Activated T-helper 9 cell treated with anti-CD3 and anti-CD28 coated beads, Interleukin-2, amount 50 U/mL, for 16 hours (primary cell): Measurements from ENCODE around the gene TREH.
"Not testable (repeated sequence)": the region's sequence is repeated elsewhere in the genome, so short reads cannot be mapped to it uniquely, and the experiment has no call there.

Source experiments
- DNase-seq: peaks from one replicate; pipeline ENCODE4 v3.0.0-alpha.2; 2020; ENCODE audit warnings: low read depth

The TREH gene

DNA sequence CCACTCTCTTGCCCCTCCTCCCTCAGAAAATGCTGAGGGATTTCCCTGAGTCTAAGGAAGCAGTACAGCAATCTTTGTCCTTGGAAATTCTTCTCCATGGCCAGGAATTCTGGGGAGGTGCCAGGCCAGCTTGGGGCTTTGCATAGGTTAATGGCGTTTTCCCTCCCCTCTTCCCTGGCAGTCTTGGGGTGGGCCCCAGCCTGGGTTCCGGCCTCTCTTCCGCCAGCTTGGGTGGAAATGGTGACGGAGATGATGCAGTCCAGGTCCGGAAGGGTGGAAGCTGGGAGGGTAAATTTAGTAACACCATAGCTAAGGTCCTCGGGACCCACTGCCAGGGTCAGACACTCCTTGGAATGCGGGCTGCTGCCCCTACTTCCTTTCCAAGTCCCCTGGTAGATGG is 67.1 kb downstream of the TREH start:
- DNase-seq: no peak

GRCh38 chr11:118611433-118611795 is 68.0 kb downstream of the TREH start:
- DNase-seq: not testable (repeated sequence)

DNA sequence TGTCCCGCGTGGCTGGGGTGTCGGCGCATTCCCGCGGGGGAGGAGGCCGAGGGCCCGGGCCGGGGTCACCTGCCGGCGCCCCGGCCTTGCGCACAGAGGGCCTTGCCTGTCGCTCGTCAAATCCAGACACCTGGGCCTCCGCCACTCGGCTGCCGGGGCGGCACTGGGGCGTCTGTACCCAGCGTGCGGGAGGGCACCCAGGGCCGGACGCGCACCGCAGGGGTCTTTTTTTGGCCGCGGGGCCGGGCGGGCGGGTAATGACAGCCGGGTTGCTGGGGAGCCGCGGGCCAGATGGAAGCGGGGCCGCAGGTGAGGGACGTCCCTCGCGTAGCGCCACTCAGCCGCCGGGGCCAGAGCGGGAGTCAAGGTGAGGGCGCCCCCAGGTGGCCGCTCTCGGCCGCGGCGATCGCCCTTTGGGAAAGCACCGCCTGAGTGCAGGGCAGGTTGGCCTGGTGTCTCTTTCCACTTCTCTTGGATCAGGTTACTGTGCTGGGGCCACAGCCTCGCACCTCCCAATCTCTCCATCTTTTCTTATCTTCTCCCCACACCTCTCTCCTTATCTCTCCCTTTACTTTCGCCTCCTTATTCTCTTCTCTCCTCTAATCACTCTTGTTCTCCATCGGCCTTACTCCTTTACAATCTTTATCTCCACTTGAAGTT is 68.5 kb downstream of the TREH start:
- peak; percentile 84 for DNase-seq

GRCh38 chr11:118610225-118610772 is 69.2 kb downstream of the TREH start:
- DNase-seq: no peak

DNA sequence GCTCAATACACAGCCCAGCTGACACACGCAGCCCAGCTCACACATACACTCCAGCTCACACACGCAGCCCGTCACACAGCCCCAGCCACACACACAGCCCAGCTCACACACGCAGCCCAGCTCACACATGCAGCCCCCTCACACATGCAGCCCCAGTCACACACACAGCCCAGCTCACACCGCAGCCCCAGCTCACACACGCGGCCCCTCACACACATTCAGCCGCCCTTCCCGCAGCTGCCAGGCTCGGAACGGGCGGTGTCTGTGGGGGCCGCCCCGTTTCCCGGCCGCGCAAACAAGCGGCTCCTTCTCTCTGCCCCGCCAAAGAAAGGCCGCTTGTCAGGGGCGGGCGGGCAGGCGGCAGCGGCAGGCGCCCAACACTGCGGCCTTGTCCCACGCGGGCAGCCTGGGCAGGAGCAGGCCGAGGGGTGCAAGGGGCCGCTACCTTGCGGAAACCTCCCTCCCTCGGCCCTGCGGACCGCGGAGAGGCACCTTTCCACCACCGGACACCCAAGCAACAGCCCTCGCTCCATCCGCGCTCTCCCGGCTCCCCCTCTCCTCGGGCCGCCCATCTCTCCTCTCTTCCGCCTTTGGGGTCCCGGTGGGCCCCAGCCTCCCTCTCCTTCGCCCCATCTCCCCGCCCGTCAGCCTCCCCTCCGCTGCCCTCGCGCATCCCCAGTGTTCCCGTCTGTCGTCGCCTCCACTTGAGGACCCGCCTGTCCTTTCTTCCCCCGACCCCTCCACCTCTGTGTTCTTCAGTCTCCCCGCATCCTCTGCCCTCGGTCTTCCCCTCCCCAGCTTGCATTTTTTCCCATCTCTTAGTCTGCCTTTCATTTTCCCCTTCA is 69.8 kb downstream of the TREH start:
- DNase-seq: no peak

- peak; percentile 79 for DNase-seq
Measured at GRCh38 chr11:118608360-118609227, 70.9 kb downstream of the TREH start.

- DNase-seq: peak; percentile 38
Measured at GRCh38 chr11:118607401-118608359, 71.8 kb downstream of the TREH start, which contains the start of gene PHLDB1. TSS of gene PHLDB1 (plus strand) at chr11:118607615. CDS start at chr11:118613837, 6,222 bp downstream.
